EH (cell line): Measurements from ENCODE around the gene TMCO4.

Experiments used
- DNase-seq: peaks from one replicate; pipeline ENCODE4 v3.0.0-alpha.2; 2015; ENCODE audit warnings: low read depth

The TMCO4 gene

DNA sequence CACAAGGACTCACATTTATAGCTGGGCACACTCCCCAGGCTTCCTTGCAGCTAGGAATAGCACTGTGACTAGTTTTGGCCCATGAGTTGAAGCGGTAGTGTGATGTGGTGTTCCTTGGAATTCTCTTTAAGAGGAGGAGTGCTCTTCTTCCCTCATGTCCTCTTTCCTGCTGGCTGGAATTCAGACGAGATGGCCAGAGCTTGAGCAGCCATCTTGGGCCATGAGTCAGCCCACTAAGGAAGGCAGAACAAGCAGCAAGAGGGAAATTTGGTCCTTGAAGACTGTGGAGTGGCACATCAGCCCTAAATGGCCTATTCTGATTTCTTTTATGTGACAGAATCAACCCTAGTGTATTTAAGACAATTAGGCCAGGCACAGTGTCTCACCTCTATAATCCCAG is 115.0 kb downstream of the TMCO4 start:
- peak; percentile 20 for DNase-seq

- no peak for DNase-seq
Observed at GRCh38 chr1:19683351-19683750, 116.4 kb downstream of the TMCO4 start.

DNA sequence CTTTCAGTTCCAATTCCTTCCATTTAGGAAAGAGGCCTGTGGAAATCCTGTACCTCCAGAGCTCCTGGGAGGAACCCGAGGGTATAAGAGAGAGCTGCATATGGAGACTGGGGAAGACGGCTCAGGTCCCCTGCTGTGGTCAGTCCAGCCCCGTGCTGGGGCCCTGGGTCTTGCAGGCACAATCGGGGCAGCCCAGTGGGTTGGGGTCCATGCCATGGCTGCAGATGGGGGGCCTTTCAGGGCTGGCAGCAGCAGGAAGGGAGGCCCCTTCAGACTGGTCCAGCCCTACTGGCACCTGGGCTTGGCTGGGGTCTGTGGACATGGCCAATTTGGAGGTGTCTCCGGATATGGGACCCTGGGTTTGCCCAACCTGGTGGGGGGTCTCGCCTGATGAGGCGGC is 116.8 kb downstream of the TMCO4 start:
- DNase-seq: no peak

GRCh38 chr1:19682257-19682656 is 117.5 kb downstream of the TMCO4 start:
- peak; percentile 86 for DNase-seq

DNA sequence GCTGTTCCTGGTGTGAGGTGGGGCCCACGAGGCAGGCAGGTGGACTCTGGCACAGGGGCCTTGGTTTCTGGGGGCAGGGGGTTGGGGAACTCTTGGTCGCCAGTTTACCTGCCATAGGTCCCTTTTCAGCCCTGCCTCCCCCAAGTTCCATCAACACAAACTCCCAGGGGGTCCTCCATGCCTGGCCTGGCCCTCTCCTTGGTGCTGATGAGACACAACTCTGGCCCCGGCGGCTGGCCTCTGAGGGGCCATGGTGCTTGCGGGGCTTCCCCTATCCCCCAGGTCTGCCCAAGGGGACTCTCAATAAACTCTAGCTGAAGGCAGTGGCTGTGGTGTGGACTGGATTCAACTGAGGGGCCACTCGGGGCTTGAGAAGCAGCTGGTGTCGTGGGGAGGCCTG is 119.1 kb downstream of the TMCO4 start:
- no peak for DNase-seq

DNA sequence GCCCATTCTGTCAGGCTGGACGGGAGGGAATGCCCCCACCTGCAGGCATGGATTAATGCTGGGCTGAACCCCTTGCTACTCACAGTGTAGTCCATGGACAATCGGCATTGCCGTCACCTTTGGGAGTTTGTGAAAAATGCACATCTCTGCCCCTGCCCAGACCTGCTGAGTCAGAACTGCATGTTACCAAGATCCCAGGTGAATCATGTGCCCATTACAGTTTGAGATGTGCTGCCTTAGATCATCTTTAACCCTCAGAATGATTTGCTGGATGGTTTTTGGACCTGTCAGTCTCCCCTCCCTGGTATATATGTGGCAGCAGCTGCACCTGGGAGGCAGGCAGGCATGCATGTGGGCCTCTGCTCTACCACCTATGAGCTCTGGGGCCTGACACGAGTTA is 120.0 kb downstream of the TMCO4 start:
- DNase-seq: no peak

GRCh38 chr1:19678931-19679453 is 120.7 kb downstream of the TMCO4 start:
- no peak for DNase-seq

DNA sequence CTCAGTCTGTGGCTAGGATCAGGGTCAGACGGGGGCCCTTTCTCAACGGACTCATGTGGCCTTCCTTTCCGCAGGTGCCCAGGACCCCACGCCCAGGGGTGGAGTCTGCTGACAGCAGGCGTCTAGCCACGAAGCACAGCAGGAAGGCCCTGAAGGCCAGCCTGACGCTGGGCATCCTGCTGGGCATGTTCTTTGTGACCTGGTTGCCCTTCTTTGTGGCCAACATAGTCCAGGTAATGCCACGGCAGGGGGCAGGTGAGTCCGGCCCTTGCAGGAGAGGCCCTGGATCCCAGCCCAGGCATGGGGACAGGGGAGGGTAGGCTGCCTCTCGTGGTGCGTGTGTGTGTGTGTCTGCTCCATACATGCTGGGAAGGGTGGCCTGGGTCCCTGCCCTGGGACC is 121.2 kb downstream of the TMCO4 start:
- DNase-seq: no peak

GRCh38 chr1:19676438-19676922 is 123.2 kb downstream of the TMCO4 start:
- DNase-seq: peak; percentile 68

GRCh38 chr1:19675797-19676196 is 123.9 kb downstream of the TMCO4 start:
- DNase-seq: no peak

GRCh38 chr1:19672237-19672636 is 127.5 kb downstream of the TMCO4 start:
- no peak for DNase-seq

DNA sequence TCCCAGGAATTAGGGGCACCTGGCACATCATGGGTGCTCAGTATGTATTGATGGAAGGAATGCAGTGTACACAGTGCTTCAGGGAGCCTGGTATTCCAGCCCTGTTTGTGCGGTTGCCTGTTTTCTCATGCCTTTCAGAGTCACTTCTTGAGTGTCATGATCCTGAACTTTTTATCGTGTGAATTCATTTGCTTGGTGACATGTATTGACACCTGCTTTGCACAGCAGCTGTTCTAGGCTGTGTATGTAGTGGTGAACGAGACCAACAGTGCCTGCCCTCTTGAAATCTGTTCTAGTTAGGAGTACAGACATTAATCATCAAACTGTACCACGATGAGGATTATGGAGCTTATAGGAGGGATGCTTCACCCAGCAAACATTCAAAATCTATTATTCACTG is 128.9 kb downstream of the TMCO4 start:
- no peak for DNase-seq

DNA sequence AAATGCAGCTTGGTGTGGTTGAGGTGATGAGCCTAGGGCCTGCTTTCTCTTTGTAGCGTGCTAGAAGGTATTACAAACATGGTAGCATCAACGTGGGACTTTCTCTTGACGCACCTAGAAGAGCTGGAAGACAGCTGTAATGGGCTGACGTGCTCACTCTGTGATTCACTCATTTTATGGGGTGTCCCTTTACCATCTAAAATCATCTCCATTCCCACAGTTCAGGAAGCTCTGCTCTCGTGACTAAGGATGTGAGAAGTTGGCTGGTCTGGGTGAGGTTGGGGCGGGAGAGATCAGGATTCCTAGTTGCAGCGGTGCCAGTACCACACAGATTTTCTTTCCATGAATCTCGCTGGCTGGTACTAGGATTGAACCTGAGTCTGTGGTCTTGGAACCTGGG is 130.8 kb downstream of the TMCO4 start:
- DNase-seq: peak; percentile 55

- DNase-seq: no peak
Observed at GRCh38 chr1:19665496-19666465, 133.9 kb downstream of the TMCO4 start.

DNA sequence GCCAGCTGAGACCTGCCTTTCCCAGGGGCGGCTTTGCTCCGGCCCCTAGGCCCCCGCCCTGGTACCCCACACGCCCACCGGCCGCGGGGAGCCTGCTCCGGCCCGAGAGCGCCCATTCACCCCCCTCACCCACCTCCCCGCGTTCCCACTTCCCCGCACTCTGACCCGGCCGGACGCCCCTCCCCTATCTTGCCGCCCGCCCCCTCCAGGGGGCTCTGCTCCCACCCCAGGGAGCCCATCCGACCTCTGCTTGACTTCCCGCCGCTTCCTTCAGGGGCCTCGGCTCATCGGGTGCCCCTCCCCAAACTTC is 134.6 kb downstream of the TMCO4 start:
- no peak for DNase-seq

DNA sequence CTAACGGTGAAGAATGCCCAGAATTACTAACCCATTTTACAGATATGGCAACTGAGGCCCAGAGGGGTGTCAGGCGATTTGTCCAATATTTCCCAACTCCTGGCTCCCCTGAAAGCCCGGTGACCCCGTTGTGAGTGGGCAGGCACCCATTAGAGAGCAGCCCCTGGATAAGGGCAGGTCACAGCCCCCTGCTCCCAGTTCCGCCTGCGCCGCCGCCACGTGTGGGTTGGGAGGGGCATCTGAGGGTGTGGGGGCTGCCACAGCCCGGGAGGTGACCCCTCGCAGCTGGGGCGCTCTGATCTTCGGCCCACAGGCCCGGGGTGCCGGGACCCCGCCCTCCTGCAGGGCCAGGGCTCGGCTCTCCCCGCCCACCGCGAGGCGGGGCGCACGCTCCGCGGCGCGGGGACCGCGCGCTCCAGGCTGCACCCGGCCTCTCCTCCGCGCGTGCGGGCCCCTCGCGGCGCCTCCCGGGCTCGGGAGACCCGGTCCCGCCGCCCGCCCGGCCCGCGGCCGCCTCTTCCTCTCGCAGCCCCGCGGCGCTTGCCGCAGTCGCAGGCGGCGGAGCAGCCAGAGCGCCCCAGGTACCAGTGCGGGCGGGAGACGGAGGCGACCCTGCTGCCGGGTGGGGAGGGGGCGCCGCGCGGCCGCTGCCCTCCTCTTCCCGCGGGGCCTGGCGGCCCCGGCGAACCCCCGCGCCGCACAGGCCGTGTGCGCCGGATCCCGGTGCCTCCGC is 135.1 kb downstream of the TMCO4 start, which contains the start of gene HTR6:
Gene HTR6 (plus strand): TSS at position 423 of the 733 bp plus-strand sequence. CDS start 879 bp downstream, outside the sequence.
- no peak for DNase-seq

- no peak for DNase-seq
Observed at GRCh38 chr1:19662313-19662712, 137.4 kb downstream of the TMCO4 start.

- DNase-seq: peak; percentile 54
Observed at GRCh38 chr1:19661721-19662228, 137.9 kb downstream of the TMCO4 start.

- no peak for DNase-seq
Observed at GRCh38 chr1:19658186-19658585, 141.5 kb downstream of the TMCO4 start.

DNA sequence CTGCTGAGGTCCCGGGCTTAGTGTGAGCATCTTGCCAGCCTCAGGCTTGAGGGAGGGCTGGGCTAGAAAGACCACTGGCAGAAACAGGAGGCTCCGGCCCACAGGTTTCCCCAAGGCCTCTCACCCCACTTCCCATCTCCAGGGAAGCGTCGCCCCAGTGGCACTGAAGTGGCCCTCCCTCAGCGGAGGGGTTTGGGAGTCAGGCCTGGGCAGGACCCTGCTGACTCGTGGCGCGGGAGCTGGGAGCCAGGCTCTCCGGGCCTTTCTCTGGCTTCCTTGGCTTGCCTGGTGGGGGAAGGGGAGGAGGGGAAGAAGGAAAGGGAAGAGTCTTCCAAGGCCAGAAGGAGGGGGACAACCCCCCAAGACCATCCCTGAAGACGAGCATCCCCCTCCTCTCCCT is 142.2 kb downstream of the TMCO4 start:
- DNase-seq: no peak

- no peak for DNase-seq
Observed at GRCh38 chr1:19656780-19657466, 142.8 kb downstream of the TMCO4 start.
